Adrenal gland (tissue), 12 donors: ENCODE measurements around the gene ALDH5A1. TPM values are rescaled to one million over a fixed set of nuclear protein-coding genes. Genes with fewer than 3 reads are reported as not detected.

Experiments
- DNase-seq, 7 donors: peaks; one replicate each; pipeline ENCODE4 v3.0.0-alpha.2; 2019 to 2020
- H3K27ac ChIP-seq, 5 donors: fragments of 200-600 bp; sonication (generic) in 4 of 5; 1 replicate in 3 of 5; 2 replicates in 2 of 5; pipeline versions ENCODE4 v1.5.1 to v1.8.0; 2016 to 2020; ENCODE audit warnings: mild to moderate bottlenecking in 1 of 5
- H3K27me3 ChIP-seq: fragments of 200-600 bp; 2 replicates; pipeline ENCODE4 v1.8.0; 2021
- H3K36me3 ChIP-seq, 2 donors: fragments of 200-600 bp; replicated peaks in 1 of 2; 1 replicate in 1 of 2; 2 replicates in 1 of 2; pipeline versions ENCODE4 v1.5.1 to v1.8.0; 2018 to 2022
- H3K4me1 ChIP-seq, 2 donors: fragments of 200-600 bp; replicated peaks in 1 of 2; 1 replicate in 1 of 2; 2 replicates in 1 of 2; pipeline versions ENCODE4 v1.5.1 to v1.8.0; 2018 to 2021
- H3K4me3 ChIP-seq, 4 donors: fragments of 200-600 bp; sonication (generic) in 3 of 4; one replicate each; pipeline ENCODE4 v1.5.1; 2016 to 2018
- H3K9me3 ChIP-seq, 3 donors: fragments of 200-600 bp; sonication (generic) in 1 of 3; replicated peaks in 1 of 3; 1 replicate in 2 of 3; 2 replicates in 1 of 3; pipeline versions ENCODE4 v1.5.1 to v1.8.0; 2016 to 2021
- CTCF ChIP-seq, 6 experiments: fragments of 450-650 bp in 4 of 6; fragments of 200-600 bp in 2 of 6; sonication (generic) in 1 of 6; IDR thresholded peaks; 1 replicate in 5 of 6; 2 replicates in 1 of 6; pipeline versions ENCODE4 v1.5.1 to v1.8.0; 2016 to 2021; ENCODE audit warnings: antibody characterized with exemption in 6 of 6, mild to moderate bottlenecking in 2 of 6, moderate library complexity in 1 of 6
- POLR2A ChIP-seq, 2 donors: fragments of 450-650 bp; IDR thresholded peaks; one replicate each; pipeline ENCODE4 v1.6.1; 2017; ENCODE audit warnings: antibody characterized with exemption in 2 of 2, mild to moderate bottlenecking in 2 of 2, moderate library complexity in 1 of 2
- WGBS, 4 donors: extraction: QIAGEN DNeasy Blood & Tissue Kit in 2 of 4; methylation state at CpG; one replicate each; pipeline versions ENCODE4 v1.1.5 to v1.1.7; 2013 to 2017; 5-methylcytosine and 5-hydroxymethylcytosine counted together
- intact Hi-C, 2 donors: fragments of 100-400 bp; cut with DNase I; formaldehyde crosslinking; loops; one replicate each; pipeline versions ENCODE4 v1.14.1 to v1.15.0; 2022 to 2023
- polyA plus RNA-seq, 3 donors: library from polyadenylated mRNA; stranded (reverse); fragments of 200-250 nt in 2 of 3; fragments of 350-450 nt in 1 of 3; fragmentation: Illumina TruSeq in 1 of 3; extraction: RNeasy Lipid Tissue Mini Kit (QIAGEN cat#74804) in 1 of 3; gene quantifications; one replicate each; pipeline ENCODE4 v1.2.3, GENCODE V29; 2013 to 2014
- total RNA-seq, 9 donors: library from RNA; depleted of rRNA in 4 of 9; stranded (reverse); fragments of >200 nt in 4 of 9; fragments of 120-200 nt in 1 of 9; fragmentation: NEBNext Ultra II Directional in 1 of 9; extraction: Animal tissue kit (Norgen Biotek cat#: 25700) in 1 of 9; gene quantifications; one replicate each; pipeline versions ENCODE4 v1.1.0 to v1.2.4, GENCODE V29; 2013 to 2023
- donor health status: healthy with polysubstance abuse.
- donor health status: Bipolar disorder and iron deficiency.
- donor health status: DM: yes; HTN: yes; CAD: no.
- donor health status: DM: no; HTN: no; CAD: no.
- donor health status: DM: no; HTN: no; CAD: no.
- donor health status: DM: yes; HTN: yes; CAD: no.

The ALDH5A1 gene
- total and polyA plus RNA-seq, 12 donors, result 3.2 to 23.1 (median 10.5) TPM

GRCh38 chr6:24476631-24477030 is 18.1 kb upstream of the ALDH5A1 start:
- Histone ChIP-seq H3K4me1 (no peaks in the 10 kb centered on the region), H3K36me3 (no peaks in the 10 kb centered on the region), H3K9me3 (no peaks in the 10 kb centered on the region), H3K4me3 (no peak overlapping the region), H3K27ac (no peak overlapping the region), H3K27me3 (no peaks in the 10 kb centered on the region)
- DNase-seq, result no peak
- 89 to 90% (median 90%) methylated on average over 6 of the region's 6 CpGs for WGBS, 4 donors
- intact Hi-C loops, result no loop called here
- no peak for TF ChIP-seq POLR2A (IDR thresholded peaks at IDR 0.05)
- TF ChIP-seq CTCF (IDR thresholded peaks at IDR 0.05), result no peak

- Histone ChIP-seq H3K27me3 (no peaks in the 10 kb centered on the region), H3K27ac (no peak overlapping the region), H3K9me3 (no peaks in the 10 kb centered on the region), H3K4me3 (no peak overlapping the region), H3K4me1 (no peaks in the 10 kb centered on the region), H3K36me3 (no peaks in the 10 kb centered on the region)
- 83 to 100% (median 90%) methylated on average over 1 of the region's 1 CpG for WGBS, 4 donors
- intact Hi-C loops, result no loop called here
- TF ChIP-seq POLR2A (IDR thresholded peaks at IDR 0.05) (no peak), CTCF (IDR thresholded peaks at IDR 0.05) (no peak)
- no peak for DNase-seq
Measured at GRCh38 chr6:24477070-24477469, 17.7 kb upstream of the ALDH5A1 start.

DNA sequence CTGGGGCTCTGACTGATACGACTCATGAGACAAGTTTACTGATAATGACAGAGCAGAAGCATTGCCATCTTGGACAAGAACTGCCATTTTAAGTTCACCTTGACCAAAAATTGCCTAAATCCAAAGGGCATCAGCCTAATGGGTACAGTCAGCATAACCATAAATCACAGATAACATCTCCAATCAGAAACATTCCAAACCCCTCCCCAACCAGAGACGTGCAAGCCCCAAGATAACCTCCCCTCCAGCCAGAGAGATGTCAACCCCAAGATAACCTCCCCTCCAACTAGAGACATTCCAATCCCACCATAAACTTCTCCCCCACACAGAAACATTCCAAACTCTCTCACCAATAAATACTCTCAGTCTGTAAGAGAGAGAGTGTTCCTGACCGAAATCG is 15.9 kb upstream of the ALDH5A1 start:
- intact Hi-C loops, result no loop called here

GRCh38 chr6:24480705-24481104 is 14.1 kb upstream of the ALDH5A1 start:
- no peak for DNase-seq
- 88 to 92% (median 90%) methylated on average over 8 to 9 of the region's 9 CpGs for WGBS, 4 donors
- Histone ChIP-seq H3K36me3 (no peaks in the 10 kb centered on the region), H3K9me3 (no peaks in the 10 kb centered on the region), H3K27me3 (no peaks in the 10 kb centered on the region), H3K27ac (no peak overlapping the region), H3K4me1 (no peaks in the 10 kb centered on the region), H3K4me3 (no peak overlapping the region)
- intact Hi-C loops, result no loop called here
- TF ChIP-seq POLR2A (IDR thresholded peaks at IDR 0.05) (no peak), CTCF (IDR thresholded peaks at IDR 0.05) (no peak)

More for the DNA sequence above, 15.9 kb upstream of the ALDH5A1 start:
- Histone ChIP-seq H3K27ac (no peak overlapping the region), H3K4me1 (no peaks in the 10 kb centered on the region), H3K4me3 (no peak overlapping the region), H3K36me3 (no peaks in the 10 kb centered on the region), H3K9me3 (no peaks in the 10 kb centered on the region), H3K27me3 (no peaks in the 10 kb centered on the region)
- TF ChIP-seq POLR2A (IDR thresholded peaks at IDR 0.05) (no peak), CTCF (IDR thresholded peaks at IDR 0.05) (no peak)
- WGBS, 4 donors, result 52 to 72% (median 59%) methylated on average over 4 of the region's 4 CpGs
- no peak for DNase-seq
